ENCODE measurements around the gene SPAST. TPM values are rescaled to one million over a fixed set of nuclear protein-coding genes. Genes with fewer than 3 reads are reported as not detected.
A peak's percentile ranks its signal among the peaks of the same experiment; 100 is the strongest.
"Not testable (repeated sequence)": the region's sequence is repeated elsewhere in the genome, so short reads cannot be mapped to it uniquely, and the experiment has no call there.

Gene SPAST, protein sequence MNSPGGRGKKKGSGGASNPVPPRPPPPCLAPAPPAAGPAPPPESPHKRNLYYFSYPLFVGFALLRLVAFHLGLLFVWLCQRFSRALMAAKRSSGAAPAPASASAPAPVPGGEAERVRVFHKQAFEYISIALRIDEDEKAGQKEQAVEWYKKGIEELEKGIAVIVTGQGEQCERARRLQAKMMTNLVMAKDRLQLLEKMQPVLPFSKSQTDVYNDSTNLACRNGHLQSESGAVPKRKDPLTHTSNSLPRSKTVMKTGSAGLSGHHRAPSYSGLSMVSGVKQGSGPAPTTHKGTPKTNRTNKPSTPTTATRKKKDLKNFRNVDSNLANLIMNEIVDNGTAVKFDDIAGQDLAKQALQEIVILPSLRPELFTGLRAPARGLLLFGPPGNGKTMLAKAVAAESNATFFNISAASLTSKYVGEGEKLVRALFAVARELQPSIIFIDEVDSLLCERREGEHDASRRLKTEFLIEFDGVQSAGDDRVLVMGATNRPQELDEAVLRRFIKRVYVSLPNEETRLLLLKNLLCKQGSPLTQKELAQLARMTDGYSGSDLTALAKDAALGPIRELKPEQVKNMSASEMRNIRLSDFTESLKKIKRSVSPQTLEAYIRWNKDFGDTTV
- 10 to 100 TPM in 1 of 6 donors, 1 to 10 TPM in 5; 5.4 to 10.4 (median 6.6) TPM for total RNA-seq
- polyA plus RNA-seq: 1 to 10 TPM; 2.5 to 3.5 TPM

DNA sequence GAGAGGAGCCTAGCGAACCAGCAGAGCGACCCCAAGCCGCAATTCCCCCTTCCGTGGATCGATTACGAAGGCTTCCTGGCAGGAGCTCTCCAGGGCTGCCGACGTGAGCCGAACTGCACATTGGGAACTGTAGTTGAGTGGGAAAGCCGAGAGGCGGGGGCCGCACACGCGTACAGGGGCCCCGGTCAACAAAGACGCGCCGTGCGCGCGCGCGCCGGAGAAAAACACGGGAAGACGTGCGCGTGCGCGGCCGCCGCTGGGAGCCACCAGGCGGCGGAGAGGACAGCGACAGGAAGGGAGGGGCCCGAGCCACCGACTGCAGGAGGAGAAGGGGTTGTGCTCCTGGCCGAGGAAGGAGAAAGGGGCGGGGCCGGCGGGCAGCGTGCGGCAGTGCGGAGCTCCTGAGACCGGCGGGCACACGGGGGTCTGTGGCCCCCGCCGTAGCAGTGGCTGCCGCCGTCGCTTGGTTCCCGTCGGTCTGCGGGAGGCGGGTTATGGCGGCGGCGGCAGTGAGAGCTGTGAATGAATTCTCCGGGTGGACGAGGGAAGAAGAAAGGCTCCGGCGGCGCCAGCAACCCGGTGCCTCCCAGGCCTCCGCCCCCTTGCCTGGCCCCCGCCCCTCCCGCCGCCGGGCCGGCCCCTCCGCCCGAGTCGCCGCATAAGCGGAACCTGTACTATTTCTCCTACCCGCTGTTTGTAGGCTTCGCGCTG is at the start of gene SPAST:
TSS of gene SPAST (plus strand) at position 247 of the 711 bp plus-strand sequence. CDS start at position 523, 276 bp downstream.
- no peak for FAIRE-seq
- intact Hi-C loops (cut with DNase I): no loop called here
- Histone ChIP-seq H3K4me1 (peaks cover 0 to 16% (median 6%) of the 10 kb centered on the region in 3 donors), H3K27me3 (no peaks in the 10 kb centered on the region), H3K27ac (peak within 1 kb of the TSS; percentile 72 to 95 (median 90)), H3K36me3 (no peaks in the 10 kb centered on the region), H3K4me3 (peak within 1 kb of the TSS; percentile 66 to 97 (median 94)), H3K9me3 (no peaks in the 10 kb centered on the region)
- TF ChIP-seq, protein P1, sequence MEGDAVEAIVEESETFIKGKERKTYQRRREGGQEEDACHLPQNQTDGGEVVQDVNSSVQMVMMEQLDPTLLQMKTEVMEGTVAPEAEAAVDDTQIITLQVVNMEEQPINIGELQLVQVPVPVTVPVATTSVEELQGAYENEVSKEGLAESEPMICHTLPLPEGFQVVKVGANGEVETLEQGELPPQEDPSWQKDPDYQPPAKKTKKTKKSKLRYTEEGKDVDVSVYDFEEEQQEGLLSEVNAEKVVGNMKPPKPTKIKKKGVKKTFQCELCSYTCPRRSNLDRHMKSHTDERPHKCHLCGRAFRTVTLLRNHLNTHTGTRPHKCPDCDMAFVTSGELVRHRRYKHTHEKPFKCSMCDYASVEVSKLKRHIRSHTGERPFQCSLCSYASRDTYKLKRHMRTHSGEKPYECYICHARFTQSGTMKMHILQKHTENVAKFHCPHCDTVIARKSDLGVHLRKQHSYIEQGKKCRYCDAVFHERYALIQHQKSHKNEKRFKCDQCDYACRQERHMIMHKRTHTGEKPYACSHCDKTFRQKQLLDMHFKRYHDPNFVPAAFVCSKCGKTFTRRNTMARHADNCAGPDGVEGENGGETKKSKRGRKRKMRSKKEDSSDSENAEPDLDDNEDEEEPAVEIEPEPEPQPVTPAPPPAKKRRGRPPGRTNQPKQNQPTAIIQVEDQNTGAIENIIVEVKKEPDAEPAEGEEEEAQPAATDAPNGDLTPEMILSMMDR (IDR thresholded peaks at IDR 0.05): peak; percentile 40 to 67 (median 54)
- ATAC-seq: peak; percentile 91 to 97 (median 92)
- peak; percentile 98 to 99 (median 98) for DNase-seq
- 0% methylated on average over 64 to 79 of the region's 79 CpGs for WGBS, 2 donors

DNA sequence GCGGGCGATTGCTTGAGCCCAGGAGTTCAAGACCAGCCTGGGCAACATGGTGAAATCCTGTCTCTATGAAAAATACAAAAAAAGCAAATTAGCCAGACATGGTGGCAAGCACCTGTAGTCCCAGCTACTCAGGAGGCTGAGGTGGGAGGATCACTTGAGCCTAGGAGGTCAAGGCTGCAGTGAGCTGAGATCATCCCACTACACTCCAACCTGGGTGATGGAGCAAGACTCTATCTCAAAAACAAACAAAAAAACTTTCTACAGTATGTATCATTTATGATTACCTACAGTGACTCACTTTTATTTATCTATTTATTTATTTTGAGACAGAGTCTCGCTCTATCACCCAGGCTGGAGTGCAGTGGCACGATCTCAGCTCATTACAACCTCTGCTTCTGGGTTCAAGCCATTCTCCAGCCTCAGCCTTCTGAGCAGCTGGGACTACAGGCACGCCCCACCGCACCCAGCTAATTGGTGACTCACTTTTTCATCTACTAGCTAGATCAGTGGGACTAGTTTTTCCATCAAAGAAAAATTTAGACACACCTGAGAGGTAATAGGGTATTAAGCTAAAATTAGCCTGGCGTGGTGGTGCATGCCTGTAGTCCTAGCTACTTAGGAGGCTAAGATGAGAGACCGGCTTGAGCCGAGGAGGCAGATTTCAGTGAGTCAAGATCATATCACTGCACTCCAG is 44.4 kb upstream of the SPAST start:
- DNase-seq; H3K4me1 ChIP-seq; H3K27me3 ChIP-seq; FAIRE-seq; H3K4me3 ChIP-seq; intact Hi-C loops (cut with DNase I); ATAC-seq; H3K9me3 ChIP-seq; H3K36me3 ChIP-seq; H3K27ac ChIP-seq: not testable (repeated sequence)
- WGBS, 2 donors: 96 to 97% methylated on average over 9 of the region's 9 CpGs

DNA sequence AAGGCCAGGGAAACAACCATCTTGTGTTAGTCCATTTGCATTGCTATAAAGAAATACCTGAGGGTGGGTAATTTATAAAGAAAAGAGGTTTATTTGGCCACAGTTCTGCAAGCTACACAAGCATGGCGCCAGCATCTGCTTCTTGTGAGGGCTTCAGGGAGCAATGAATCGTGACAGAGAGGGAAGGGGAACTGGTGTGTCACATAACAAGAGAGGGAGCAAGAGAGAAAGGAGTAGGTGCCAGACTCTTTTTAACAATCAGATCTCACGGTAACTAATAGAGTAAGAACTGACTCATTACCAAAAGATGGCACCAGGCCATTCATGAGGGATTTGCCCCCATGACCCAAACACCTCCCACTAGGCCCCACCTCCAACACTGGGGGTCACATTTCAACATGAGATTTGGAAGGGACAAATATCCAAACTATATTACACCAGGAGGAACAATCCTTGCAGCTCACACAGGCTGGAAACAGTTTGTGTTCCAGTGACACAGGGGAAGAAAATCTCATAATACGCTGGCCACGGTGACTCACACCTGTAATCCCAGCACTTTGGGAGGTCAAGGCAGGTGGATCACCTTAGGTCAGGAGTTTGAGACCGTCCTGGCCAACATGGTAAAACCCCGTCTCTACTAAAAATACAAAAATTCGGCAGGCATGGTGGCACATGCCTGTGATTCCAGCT is 29.0 kb upstream of the SPAST start:
- peaks cover 0 to 15% (median 0%) of the 10 kb centered on the region in 3 donors for H3K36me3 ChIP-seq
- FAIRE-seq; H3K9me3 ChIP-seq; H3K27me3 ChIP-seq; intact Hi-C loops (cut with DNase I); ATAC-seq; H3K4me3 ChIP-seq; DNase-seq; H3K4me1 ChIP-seq; H3K27ac ChIP-seq: not testable (repeated sequence)
- 92 to 94% methylated on average over 8 of the region's 8 CpGs for WGBS, 2 donors

DNA sequence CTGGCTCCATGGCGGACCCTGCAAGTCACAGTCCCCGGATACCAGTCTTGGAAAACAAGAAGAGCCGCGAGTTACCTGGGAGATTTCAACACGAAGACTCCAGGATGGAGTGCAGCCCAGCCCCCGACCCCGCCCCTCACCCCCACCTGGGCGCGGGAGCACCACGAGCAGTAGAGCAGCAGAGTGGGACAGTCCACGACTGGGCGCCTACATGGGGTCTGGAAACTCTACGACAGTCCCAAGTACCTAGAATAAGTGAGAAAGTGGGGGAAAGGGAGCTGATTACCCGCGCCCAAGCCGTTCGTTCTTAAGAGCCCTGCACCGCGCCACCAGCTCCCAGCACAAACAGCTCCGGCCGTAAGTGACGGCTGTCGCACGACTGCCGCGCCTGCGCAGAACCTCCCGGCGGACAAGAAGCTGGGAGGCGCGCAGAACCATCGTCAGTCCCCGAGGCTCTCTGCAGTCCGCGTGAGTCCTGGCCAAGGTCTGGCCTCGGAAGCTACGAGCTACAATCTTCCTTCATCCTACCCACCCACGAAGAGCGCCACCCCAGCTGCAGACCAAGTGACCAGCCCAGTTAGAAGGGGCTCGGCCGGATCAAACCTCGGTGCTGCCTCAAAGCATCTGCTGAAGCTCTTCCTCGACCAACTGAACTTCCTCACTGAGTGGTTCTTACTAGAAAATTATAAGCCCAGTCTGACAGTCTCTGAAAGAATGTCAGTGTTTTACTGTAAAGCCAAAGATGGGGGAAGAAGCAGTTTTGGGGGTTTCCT is 23.7 kb upstream of the SPAST start, which contains the start of gene DPY30:
TSS of gene DPY30 (minus strand) at position 359 of the 773 bp plus-strand sequence. CDS start at position 10, 349 bp downstream.
- intact Hi-C loops (cut with DNase I): no loop called here
- TF ChIP-seq, protein P1 (IDR thresholded peaks at IDR 0.05): no peak
- Histone ChIP-seq H3K9me3 (no peaks in the 10 kb centered on the region), H3K36me3 (peaks cover 0 to 7% (median 0%) of the 10 kb centered on the region in 3 donors), H3K27ac (peak within 1 kb of the TSS; percentile 42 to 81 (median 63)), H3K4me1 (peaks cover 3 to 5% (median 4%) of the 10 kb centered on the region in 3 donors), H3K27me3 (no peaks in the 10 kb centered on the region), H3K4me3 (peak within 1 kb of the TSS; percentile 51 to 93 (median 58))
- DNase-seq: peak; percentile 88 to 98 (median 92)
- peak; percentile 98 to 100 (median 99) for ATAC-seq
- 0 to 1% methylated on average over 43 of the region's 43 CpGs for WGBS, 2 donors
- no peak for FAIRE-seq
